ENCODE results near the gene UBE2R2.
A peak's percentile ranks its signal among the peaks of the same experiment; 100 is the strongest.
"Not testable (repeated sequence)": the region's sequence is repeated elsewhere in the genome, so short reads cannot be mapped to it uniquely, and the experiment has no call there.

UBE2R2 gene

GRCh38 chr9:33801943-33802500 lies 14.9 kb upstream of the UBE2R2 start:
- not testable (repeated sequence) for H3K4me1 ChIP-seq (ENCODE audit: control insufficient read depth, insufficient read depth, low read length); H3K9ac ChIP-seq (ENCODE audit: low read depth, low read length); H3K36me3 ChIP-seq (ENCODE audit: control insufficient read depth, insufficient read depth, low read length); H3K4me3 ChIP-seq (ENCODE audit: low read depth, low read length); H3K9me3 ChIP-seq (ENCODE audit: control insufficient read depth, insufficient read depth, low read length); H3K27me3 ChIP-seq (ENCODE audit: control insufficient read depth, insufficient read depth, low read length)

GRCh38 chr9:33804196-33804595 lies 12.8 kb upstream of the UBE2R2 start:
- H3K4me3 ChIP-seq (ENCODE audit: low read depth, low read length); H3K9ac ChIP-seq (ENCODE audit: low read depth, low read length); H3K36me3 ChIP-seq (ENCODE audit: control insufficient read depth, insufficient read depth, low read length); H3K27me3 ChIP-seq (ENCODE audit: control insufficient read depth, insufficient read depth, low read length); H3K9me3 ChIP-seq (ENCODE audit: control insufficient read depth, insufficient read depth, low read length); H3K4me1 ChIP-seq (ENCODE audit: control insufficient read depth, insufficient read depth, low read length): not testable (repeated sequence)

- not testable (repeated sequence) for H3K36me3 ChIP-seq (ENCODE audit: control insufficient read depth, insufficient read depth, low read length); H3K4me3 ChIP-seq (ENCODE audit: low read depth, low read length); H3K27me3 ChIP-seq (ENCODE audit: control insufficient read depth, insufficient read depth, low read length); H3K4me1 ChIP-seq (ENCODE audit: control insufficient read depth, insufficient read depth, low read length); H3K9ac ChIP-seq (ENCODE audit: low read depth, low read length); H3K9me3 ChIP-seq (ENCODE audit: control insufficient read depth, insufficient read depth, low read length)
Measured at GRCh38 chr9:33807156-33807555, 9.8 kb upstream of the UBE2R2 start.

- H3K27me3 ChIP-seq (ENCODE audit: control insufficient read depth, insufficient read depth, low read length); H3K4me3 ChIP-seq (ENCODE audit: low read depth, low read length); H3K4me1 ChIP-seq (ENCODE audit: control insufficient read depth, insufficient read depth, low read length); H3K36me3 ChIP-seq (ENCODE audit: control insufficient read depth, insufficient read depth, low read length); H3K9me3 ChIP-seq (ENCODE audit: control insufficient read depth, insufficient read depth, low read length); H3K9ac ChIP-seq (ENCODE audit: low read depth, low read length): not testable (repeated sequence)
Measured at GRCh38 chr9:33808979-33809322, 8.0 kb upstream of the UBE2R2 start.

- Histone ChIP-seq H3K9ac (ENCODE audit: low read depth, low read length) (no peak overlapping the region), H3K9me3 (ENCODE audit: control insufficient read depth, insufficient read depth, low read length) (no peaks in the 10 kb centered on the region), H3K4me3 (ENCODE audit: low read depth, low read length) (no peak overlapping the region), H3K4me1 (ENCODE audit: control insufficient read depth, insufficient read depth, low read length) (no peaks in the 10 kb centered on the region), H3K36me3 (ENCODE audit: control insufficient read depth, insufficient read depth, low read length) (no peaks in the 10 kb centered on the region), H3K27me3 (ENCODE audit: control insufficient read depth, insufficient read depth, low read length) (no peaks in the 10 kb centered on the region)
Measured at GRCh38 chr9:33809506-33809905, 7.5 kb upstream of the UBE2R2 start.

GRCh38 chr9:33813712-33814641 lies 3.0 kb upstream of the UBE2R2 start:
- Histone ChIP-seq H3K9me3 (ENCODE audit: control insufficient read depth, insufficient read depth, low read length) (no peaks in the 10 kb centered on the region), H3K4me3 (ENCODE audit: low read depth, low read length) (no peak overlapping the region), H3K36me3 (ENCODE audit: control insufficient read depth, insufficient read depth, low read length) (no peaks in the 10 kb centered on the region), H3K4me1 (ENCODE audit: control insufficient read depth, insufficient read depth, low read length) (peaks cover 3% of the 10 kb centered on the region), H3K9ac (ENCODE audit: low read depth, low read length) (no peak overlapping the region), H3K27me3 (ENCODE audit: control insufficient read depth, insufficient read depth, low read length) (no peaks in the 10 kb centered on the region)

GRCh38 chr9:33815781-33816180 lies 1.2 kb upstream of the UBE2R2 start:
- peak overlapping the region; percentile 73 for H3K4me3 ChIP-seq (ENCODE audit: low read depth, low read length)
- H3K9ac ChIP-seq (ENCODE audit: low read depth, low read length) = no peak overlapping the region
- H3K4me1 ChIP-seq (ENCODE audit: control insufficient read depth, insufficient read depth, low read length) = peaks cover 7% of the 10 kb centered on the region

GRCh38 chr9:33817327-33818166 lies 587 bp downstream of the UBE2R2 start:
- Histone ChIP-seq H3K27me3 (ENCODE audit: control insufficient read depth, insufficient read depth, low read length) (no peaks in the 10 kb centered on the region), H3K4me3 (ENCODE audit: low read depth, low read length) (peak overlapping the region; percentile 70), H3K9me3 (ENCODE audit: control insufficient read depth, insufficient read depth, low read length) (no peaks in the 10 kb centered on the region), H3K36me3 (ENCODE audit: control insufficient read depth, insufficient read depth, low read length) (no peaks in the 10 kb centered on the region), H3K9ac (ENCODE audit: low read depth, low read length) (peak overlapping the region; percentile 62), H3K4me1 (ENCODE audit: control insufficient read depth, insufficient read depth, low read length) (peaks cover 7% of the 10 kb centered on the region)

More at GRCh38 chr9:33815781-33816180, 1.2 kb upstream of the UBE2R2 start:
- no peaks in the 10 kb centered on the region for H3K27me3 ChIP-seq (ENCODE audit: control insufficient read depth, insufficient read depth, low read length)
- H3K36me3 ChIP-seq (ENCODE audit: control insufficient read depth, insufficient read depth, low read length) = no peaks in the 10 kb centered on the region
- H3K9me3 ChIP-seq (ENCODE audit: control insufficient read depth, insufficient read depth, low read length) = no peaks in the 10 kb centered on the region

- Histone ChIP-seq H3K9ac (ENCODE audit: low read depth, low read length) (peak overlapping the region; percentile 62), H3K9me3 (ENCODE audit: control insufficient read depth, insufficient read depth, low read length) (no peaks in the 10 kb centered on the region), H3K27me3 (ENCODE audit: control insufficient read depth, insufficient read depth, low read length) (no peaks in the 10 kb centered on the region), H3K4me3 (ENCODE audit: low read depth, low read length) (peak overlapping the region; percentile 70), H3K4me1 (ENCODE audit: control insufficient read depth, insufficient read depth, low read length) (peaks cover 7% of the 10 kb centered on the region), H3K36me3 (ENCODE audit: control insufficient read depth, insufficient read depth, low read length) (no peaks in the 10 kb centered on the region)
Measured at GRCh38 chr9:33818167-33818846, 1.3 kb downstream of the UBE2R2 start.

GRCh38 chr9:33818847-33819500 lies 2.0 kb downstream of the UBE2R2 start:
- H3K4me1 ChIP-seq (ENCODE audit: control insufficient read depth, insufficient read depth, low read length) = peaks cover 7% of the 10 kb centered on the region
- no peaks in the 10 kb centered on the region for H3K9me3 ChIP-seq (ENCODE audit: control insufficient read depth, insufficient read depth, low read length)
- peak overlapping the region; percentile 62 for H3K9ac ChIP-seq (ENCODE audit: low read depth, low read length)
- H3K36me3 ChIP-seq (ENCODE audit: control insufficient read depth, insufficient read depth, low read length) = no peaks in the 10 kb centered on the region
- H3K4me3 ChIP-seq (ENCODE audit: low read depth, low read length) = peak overlapping the region; percentile 70
- no peaks in the 10 kb centered on the region for H3K27me3 ChIP-seq (ENCODE audit: control insufficient read depth, insufficient read depth, low read length)

GRCh38 chr9:33820231-33820745 lies 3.3 kb downstream of the UBE2R2 start:
- no peak overlapping the region for H3K4me3 ChIP-seq (ENCODE audit: low read depth, low read length)
- no peaks in the 10 kb centered on the region for H3K9me3 ChIP-seq (ENCODE audit: control insufficient read depth, insufficient read depth, low read length)
- H3K27me3 ChIP-seq (ENCODE audit: control insufficient read depth, insufficient read depth, low read length) = no peaks in the 10 kb centered on the region
- no peak overlapping the region for H3K9ac ChIP-seq (ENCODE audit: low read depth, low read length)
- no peaks in the 10 kb centered on the region for H3K36me3 ChIP-seq (ENCODE audit: control insufficient read depth, insufficient read depth, low read length)
- H3K4me1 ChIP-seq (ENCODE audit: control insufficient read depth, insufficient read depth, low read length) = peaks cover 7% of the 10 kb centered on the region
